IPS DF 4.7 (cell line): Measurements from ENCODE around the gene EIF2A.
"Not testable (repeated sequence)": the region's sequence is repeated elsewhere in the genome, so short reads cannot be mapped to it uniquely, and the experiment has no call there.

Experiments
- DNase-seq: peaks from one replicate; pipeline ENCODE4 v3.0.0-alpha.2; 2013; ENCODE audit warnings: low spot score; ENCODE audit errors: extremely low read depth

EIF2A gene

DNA sequence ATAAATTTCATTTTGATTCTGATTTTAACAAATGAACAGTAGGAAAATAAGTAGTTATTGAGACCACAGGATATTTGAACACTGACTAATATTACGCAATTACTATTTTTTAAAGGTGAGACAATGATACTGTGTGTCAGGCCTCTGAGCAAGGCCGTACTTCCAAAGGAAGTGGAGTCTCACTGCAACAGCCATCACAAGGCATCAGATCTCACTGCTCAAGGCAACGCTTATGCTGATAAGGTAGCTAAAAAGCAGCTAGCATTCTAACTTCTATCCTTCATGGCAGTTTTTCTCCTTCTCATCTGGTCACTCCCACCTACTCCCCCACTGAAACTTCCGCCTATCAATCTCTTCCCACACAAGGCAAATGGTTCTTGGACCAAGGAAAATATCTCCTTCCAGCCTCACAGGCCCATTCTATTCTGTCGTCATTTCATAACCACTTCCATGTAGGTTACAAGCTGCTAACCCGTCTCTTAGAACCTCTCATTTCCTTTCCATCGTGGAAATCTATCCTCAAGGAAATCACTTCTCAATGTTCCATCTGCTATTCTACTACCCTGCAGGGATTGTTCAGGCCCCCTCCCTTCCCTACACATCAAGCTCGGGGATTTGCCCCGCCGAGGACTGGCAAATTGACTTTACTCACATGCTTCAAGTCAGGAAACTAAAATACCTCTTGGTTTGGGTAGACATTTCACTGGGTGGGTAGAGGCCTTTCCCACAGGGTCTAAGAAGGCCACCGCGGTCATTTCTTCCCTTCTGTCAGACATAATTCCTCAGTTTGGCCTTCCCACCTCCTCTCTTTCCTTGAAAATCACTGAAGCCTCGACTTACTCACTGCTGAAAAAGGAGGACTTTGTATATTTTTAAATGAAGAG is 54.3 kb downstream of the EIF2A start:
- DNase-seq, result not testable (repeated sequence)

DNA sequence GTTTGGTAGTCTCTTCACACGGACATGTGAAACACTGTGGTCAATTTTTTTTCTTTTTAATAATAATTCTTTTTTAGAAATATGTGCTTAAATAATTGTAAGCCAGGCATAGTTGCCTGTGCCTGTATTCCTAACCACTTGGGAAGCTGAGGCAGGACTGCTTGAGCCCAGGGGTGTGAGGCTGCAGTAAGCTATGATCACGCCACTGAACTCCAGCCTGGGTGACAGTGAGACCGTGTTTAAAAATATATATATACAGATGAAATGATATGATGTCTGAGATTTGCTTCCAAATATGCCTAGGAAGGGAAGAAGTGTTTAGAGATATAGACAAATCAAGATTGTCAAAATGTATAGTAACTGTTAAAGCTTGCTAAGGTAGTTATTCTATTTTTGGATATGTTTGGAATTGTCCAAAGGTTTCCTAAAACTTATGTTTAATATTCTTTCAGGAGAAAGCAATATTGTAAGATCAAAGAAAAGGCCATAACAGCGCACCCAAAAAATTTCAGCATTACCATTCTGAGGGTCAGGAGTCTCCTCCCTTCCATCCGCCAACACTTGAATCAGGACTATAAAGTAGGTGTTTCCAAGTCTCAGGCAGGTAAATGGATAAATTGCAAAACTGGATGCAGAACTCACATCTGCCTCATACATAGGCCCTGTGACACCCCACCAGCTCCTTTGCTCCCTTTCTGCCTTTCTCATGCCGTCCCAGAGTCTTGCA is 56.0 kb downstream of the EIF2A start:
- DNase-seq, result no peak

DNA sequence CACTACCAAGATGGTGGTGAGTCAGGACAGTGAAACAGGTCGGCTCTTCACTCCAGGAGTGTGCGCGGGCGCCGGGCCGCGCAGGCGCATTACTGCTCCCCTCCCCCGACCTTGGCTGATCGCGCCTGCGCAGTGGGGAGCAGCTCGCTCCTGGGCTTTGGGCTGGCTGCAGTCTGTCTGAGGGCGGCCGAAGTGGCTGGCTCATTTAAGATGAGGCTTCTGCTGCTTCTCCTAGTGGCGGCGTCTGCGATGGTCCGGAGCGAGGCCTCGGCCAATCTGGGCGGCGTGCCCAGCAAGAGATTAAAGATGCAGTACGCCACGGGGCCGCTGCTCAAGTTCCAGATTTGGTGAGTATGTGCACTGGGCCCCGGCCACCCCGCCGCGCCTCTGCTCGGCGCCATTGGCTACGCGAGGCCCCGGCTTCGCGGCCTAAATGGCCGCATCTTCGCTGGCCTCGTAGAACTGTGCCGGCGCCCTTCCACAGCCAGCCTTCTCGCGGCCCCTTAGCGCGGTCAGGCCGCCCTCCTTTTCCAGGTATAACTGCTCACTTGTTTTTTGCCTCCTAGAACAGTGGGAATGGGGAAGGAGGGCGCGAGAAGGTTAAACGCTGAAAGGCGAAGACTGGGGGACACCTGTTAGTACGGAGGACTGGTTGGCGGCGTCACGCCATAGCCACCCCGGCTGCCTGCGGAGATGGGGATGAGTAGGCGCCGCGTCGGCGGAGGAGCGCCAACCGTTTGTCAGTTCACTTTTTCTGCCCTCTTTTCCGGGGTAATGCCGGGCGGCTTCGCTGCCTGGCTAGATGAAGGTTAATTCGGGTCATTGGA is 56.8 kb downstream of the EIF2A start, which contains the start of gene SELENOT:
TSS of gene SELENOT (plus strand) at position 169 of the 827 bp plus-strand sequence. CDS start at position 211, 42 bp downstream.
- DNase-seq, result peak; percentile 85

DNA sequence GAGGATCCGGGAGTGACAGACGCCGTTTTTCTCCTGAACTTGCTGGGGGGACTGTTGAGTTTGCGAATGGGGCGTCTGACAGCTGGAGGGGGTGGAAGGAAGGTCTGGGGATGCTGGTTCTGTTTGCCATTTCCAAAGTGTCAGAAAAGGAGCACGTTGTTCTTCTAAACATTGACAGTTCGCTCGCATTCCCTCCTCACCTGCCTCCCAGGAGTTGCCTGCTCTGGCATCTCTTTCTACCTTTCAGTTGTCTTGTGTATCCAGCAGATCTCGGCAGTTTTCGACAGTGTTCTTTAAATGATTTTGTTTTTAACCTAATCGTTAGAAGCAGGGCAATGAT is 57.4 kb downstream of the EIF2A start:
- DNase-seq, result no peak

DNA sequence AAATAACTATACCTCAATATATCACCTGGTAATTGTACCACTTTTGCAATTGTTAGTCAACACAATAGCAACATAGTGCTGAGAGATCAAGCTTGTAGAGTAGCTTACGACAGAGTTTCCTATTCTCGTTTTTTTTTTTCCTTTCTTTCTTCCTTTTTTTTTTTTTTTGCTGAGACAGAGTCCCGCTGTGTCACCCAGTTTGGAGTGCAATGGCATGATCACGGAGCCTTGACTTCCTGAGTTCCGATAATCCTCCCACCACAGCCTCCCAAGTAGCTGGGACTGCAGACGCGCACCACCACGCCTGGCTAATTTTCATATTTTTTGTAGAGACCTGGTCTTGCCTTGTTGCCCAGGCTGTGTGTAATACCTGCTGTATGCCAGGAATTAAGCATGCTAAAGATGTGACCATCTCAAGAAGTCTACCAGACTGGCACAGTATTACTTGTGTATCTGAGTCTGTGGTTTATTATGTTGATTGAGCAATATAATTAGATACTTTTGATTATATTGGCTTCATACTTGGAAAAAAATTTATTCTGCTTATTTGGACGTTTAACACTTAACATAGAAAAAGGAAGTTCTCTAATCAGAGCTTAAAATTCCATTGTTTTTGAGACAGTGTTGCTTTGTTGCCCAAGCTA is 59.5 kb downstream of the EIF2A start:
- no peak for DNase-seq

DNA sequence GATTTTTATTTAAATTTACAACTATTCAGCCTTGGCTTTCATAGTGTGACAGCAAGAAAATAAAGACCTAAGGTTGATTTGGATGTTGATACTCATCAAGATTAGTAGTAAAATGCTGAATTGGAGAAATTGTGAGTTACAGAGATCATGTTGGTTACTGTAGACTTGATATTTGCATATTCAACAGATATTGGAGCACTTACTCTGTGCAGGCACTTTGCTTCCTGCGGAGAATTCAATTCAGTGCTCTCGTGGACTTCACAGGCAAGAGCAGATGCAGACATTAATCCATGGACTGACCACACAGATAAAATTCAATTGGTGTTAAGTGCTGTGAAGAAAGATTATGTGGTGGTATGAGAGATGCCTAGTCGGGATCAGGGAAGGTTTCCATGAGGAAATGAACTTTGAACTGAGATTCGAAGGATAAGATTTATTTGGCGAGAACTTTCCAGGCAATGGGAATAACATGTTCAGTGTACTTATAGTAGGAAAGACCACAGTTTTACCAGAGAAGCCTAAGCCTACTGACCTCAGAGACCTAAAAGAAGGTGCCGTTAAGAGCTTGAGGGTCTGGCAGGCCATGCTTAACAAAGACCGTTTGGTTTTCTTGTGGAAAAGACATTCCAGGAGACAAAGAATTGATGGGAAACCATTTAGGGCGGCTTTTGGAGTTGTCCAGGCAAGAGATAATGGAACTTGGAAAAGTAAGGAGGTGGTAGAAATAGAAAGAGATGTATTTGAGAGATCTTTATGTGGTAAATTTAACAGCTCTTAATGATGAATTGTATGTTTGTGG is 60.9 kb downstream of the EIF2A start:
- no peak for DNase-seq

DNA sequence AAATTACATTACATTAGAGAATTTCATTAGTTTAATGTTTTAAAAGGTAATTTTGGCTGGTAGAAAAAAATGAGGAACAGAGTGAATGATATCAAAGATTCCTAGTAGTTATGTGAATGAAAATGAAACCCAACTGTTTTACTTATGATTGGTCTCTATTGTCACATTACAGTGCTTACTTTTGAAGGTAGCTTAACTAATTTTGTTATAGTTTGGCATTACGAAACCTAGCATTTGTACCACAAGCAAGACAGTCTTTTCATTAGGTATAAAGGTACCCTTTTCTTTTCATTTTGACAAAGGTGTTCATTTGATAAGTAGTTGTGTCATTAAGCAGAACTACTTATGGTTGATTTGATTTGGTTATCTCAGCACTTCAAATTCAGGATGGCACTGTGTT is 63.4 kb downstream of the EIF2A start:
- no peak for DNase-seq

DNA sequence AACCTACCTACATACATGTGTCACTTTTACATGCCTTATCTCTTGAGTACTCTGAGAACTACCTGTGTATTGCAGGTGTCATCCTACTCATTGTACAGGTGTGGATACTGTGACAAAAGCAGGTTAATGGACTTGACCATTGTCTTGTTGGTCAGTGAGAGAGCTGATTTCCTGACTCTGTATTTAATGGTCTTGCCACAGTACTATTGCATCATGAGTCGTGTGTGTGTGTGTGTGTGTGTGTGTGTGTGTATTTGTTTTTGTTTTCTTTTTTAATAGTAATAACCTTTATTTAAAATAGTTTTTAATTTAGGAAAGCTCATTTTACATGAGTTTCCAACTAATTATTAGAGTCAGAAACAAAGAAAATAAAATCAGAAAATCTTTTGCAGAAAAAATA is 64.2 kb downstream of the EIF2A start:
- DNase-seq, result no peak

DNA sequence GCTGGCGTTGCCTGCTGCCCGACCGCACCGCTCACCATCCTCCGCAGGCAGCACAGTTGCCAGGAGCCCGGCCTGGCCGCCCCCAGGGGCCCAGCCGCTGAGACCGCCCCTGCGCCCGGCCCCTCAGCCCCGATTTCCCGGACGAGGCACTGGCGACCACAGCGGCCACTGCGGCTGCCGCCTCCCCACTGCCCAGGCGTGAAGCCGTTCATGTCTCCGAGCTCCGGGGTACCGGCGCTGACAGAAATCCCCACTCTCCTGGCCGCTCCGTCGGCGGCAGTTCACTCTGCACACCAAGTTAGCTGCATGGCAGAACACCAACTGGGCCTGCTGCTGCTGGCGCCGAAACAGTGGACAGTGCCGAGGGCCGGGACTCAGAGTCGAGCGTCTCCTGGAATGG is 65.1 kb downstream of the EIF2A start:
- DNase-seq, result no peak

DNA sequence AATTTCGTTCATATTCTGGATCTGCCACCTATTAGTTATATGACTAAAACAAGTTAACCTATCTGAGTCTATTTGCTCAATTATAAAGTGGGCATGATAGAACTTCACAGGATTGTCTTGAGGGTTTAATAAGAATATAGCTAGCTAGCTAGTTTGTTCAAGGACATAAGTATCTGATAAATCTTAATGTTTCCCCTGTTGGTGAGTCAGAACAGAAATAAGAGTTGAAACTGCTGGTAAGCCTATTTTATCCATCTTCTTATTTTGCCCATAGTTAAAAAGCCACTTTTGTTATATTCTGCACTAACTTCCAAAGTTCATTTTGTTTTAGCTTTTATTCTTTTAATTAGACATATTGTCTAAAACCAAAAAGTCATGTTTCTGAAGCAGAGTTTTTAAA is 65.9 kb downstream of the EIF2A start:
- DNase-seq, result no peak

DNA sequence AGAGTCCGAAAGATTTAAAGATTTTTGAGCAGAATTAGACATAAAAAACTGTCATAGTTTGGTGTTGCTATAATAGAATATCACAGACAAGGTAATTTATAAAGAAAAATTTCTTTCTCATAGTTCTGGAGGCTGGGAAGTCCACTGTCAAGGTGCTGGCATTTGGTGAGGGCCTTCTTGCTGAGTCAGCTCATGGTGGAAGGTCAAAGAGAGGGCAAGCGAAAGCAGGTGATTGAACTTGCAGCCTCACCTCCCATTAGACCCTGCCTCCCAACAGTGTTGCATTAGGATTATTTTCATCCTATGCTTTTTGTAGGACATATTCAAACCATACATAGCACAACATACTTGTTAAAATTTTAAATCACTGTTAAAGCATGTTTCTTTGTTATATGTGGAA is 66.4 kb downstream of the EIF2A start:
- no peak for DNase-seq

DNA sequence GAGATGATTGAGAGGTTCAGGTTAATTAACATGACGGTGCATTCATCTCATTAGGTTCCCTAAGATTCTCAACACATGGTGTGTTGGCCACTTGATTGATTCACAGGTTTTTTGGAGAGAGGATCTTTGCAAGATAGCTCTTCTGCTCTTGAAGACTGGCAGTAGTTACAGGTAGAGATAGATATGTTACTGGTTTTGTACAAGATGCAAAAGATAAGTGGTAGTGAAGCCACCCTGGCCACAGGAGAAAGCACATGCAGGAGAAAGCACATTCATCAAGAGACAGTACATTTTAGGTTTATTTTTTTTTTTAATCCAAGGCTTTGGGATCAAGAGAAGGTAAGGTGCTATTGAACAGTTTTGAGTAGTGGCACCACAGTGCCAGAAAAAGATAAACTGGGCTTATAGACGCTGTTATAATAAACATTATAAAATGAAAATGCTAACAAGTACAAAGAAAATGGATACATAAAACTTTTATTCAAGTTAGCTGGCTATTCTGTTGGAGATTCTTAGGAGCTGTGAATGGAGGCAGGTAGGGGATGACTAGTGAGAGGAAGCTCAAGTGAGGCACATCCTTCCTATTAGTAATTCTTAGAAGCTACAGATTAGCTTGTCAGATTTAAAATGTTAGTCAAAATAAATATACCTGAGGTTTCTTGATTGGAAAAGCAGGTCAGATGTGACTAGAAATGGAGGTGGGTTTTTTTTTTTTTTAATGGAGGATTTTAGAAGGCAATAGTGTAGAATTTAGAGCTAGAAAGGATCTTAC is 67.3 kb downstream of the EIF2A start:
- DNase-seq, result no peak

DNA sequence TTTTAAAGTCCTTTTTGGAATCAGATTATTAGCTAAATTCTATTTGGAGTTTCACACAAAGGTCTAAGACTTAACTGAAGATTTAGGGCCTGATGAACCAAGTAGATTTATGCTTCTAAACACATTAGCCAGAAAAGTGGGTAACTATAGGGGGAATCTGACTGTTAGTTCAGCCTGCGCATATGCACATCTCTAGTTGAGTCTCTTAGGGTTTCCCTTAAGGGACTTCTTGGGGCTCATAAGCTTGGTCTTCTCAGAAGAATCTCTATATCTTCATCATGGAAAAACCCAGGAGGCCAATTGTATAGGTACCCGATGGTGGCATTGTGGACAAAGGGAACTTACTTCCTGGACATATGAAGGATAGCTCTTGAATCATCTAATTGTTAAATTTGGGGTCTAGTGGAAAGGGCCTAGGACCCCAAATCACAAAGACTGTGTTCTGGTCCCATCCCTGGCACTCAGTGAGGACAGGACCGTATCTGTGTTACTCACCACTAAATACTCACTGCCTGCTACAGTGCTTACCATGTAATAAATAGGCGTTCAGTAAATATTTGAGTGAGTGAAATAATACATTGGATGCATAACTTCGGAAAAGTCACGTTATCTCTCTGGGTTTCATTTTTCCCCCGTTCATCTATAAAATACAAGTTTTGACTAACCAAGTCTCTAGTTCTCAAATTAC is 73.6 kb downstream of the EIF2A start:
- no peak for DNase-seq

DNA sequence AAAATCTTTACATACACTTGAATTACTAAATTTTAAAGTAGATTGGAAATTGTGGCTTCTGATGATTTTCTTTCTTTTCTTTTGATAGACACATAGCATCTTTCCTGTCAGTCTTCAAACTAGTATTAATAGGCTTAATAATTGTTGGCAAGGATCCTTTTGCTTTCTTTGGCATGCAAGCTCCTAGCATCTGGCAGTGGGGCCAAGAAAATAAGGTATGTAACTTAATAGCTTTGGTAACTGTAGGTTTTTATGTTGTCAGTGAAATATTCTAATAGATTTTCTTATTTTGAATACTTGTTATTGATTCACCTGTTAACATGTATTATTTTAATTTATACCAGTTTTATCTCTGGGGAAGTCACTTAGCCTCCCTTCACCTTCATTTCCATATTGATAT is 76.4 kb downstream of the EIF2A start:
- not testable (repeated sequence) for DNase-seq

DNA sequence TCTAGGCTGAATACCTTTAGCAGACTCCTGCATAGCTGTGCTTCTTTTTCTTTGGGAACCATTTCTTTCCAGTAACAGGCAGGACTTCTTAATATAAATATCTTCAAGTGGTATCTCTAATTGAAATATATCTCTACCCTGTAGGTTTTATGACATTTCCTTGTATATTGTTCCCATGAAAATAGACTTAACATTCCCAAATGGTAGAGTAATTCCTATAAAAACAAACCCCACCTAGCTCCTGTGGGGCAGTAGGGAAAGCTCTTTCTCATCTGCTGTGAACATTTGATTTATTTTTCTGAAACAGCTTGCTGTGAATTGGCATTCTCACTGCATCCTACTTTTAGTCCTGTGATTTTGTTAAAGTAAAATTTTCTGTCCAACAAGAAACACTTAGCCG is 77.4 kb downstream of the EIF2A start:
- DNase-seq, result no peak

DNA sequence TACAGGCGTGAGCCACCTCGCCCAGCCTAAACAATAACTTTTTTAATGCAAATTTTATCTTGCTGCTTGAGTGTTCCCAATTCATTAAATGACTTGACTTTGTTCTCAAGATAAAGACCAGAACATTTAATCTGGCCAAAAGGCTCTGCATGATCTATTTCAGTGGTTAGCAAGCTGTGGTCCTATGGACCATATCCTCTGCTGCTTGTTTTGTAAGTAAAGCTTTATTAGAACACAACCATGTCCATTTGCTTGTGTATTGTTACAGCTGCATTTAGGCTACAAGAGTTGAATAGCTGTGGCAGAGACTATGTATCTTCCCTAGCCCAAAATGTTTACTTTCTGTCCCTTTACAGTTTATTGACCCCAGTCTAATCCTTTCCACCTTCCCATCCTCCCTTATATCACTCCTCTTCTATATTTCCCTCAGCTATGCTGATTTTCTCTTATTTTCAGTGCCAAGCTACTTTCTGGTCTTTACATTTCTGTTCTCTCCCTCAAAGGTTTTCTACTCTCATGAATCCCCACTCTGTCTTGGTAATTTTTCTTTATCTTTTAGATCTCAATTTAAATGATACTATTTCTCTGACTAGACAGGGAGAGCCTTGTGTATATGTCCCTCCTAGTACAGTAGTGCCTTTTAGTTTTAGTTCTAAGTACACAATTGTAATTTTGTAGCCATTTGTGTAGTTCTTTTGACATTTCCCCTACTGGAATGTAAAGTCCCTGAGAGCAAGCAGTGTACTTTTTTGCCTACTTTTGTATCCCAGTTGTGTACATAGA is 79.8 kb downstream of the EIF2A start:
- DNase-seq, result no peak

DNA sequence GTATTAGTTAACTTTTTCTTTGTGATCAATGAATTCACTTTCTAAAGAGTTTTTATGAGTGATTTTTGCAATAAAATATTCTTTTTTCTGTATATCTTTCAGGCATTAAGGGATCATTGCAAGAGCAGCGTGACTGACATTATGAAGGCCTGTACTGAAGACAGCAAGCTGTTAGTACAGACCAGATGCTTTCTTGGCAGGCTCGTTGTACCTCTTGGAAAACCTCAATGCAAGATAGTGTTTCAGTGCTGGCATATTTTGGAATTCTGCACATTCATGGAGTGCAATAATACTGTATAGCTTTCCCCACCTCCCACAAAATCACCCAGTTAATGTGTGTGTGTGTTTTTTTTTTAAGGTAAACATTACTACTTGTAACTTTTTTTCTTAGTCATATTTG is 81.0 kb downstream of the EIF2A start:
- no peak for DNase-seq

DNA sequence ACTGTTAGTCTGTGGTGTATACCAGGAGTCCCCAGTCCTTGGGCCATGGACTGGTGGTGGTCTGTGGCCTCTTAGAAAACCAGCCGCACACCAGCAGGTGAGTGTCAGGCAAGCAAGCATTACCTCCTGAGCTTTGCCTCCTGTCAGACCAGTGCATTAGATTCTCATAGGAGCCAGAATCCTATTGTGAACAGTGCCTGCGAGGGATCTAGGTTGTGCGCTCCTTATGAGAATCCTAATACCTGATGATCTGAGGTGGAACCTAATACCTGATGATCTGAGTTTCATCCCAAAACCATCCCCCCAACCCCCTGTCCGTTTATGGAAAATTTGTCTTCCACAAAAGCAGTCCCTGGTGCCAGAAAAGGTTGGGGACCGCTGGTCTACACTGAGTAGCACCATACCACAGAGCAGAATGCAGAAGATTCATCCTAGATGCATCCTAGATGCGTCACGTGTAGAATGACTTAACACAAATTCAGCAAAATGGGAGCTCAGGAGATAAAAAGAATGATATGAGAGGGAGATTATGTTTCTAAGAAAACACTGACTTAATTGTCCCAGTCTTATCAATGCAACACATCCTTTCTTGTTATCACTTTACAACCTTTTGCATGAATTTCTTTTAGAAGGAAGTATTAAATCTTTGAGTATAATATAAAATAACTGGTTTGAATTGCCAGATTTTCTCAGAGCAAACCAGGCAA is 85.1 kb downstream of the EIF2A start:
- DNase-seq, result no peak
